ENCODE measurements around the gene KRT34.

The KRT34 gene

GRCh38 chr17:41420134-41420533, 38.0 kb upstream of the KRT34 start:
- TF ChIP-seq RARB (CRISPR knock-in tag; IDR thresholded peaks at IDR 0.05) (no peak), OSR1 (CRISPR knock-in tag; IDR thresholded peaks at IDR 0.05) (no peak), ISL1 (CRISPR knock-in tag; IDR thresholded peaks at IDR 0.05) (no peak), ZFP3 (CRISPR knock-in tag; IDR thresholded peaks at IDR 0.05) (no peak), ESRRG (CRISPR knock-in tag; IDR thresholded peaks at IDR 0.05) (no peak), CSDC2 (CRISPR knock-in tag; IDR thresholded peaks at IDR 0.05) (no peak), ZC3H10 (CRISPR knock-in tag; IDR thresholded peaks at IDR 0.05) (no peak), POU6F1 (CRISPR knock-in tag; IDR thresholded peaks at IDR 0.05; ENCODE audit: borderline replicate concordance, low read depth) (no peak), ZFP30 (CRISPR knock-in tag; IDR thresholded peaks at IDR 0.05) (no peak)
- ATAC-seq: no peak

- TF ChIP-seq TCF4 (CRISPR knock-in tag; IDR thresholded peaks at IDR 0.05; ENCODE audit: borderline replicate concordance) (no peak), ZNF565 (CRISPR knock-in tag; conservative IDR thresholded peaks at IDR 0.05; ENCODE audit: low read depth) (no peak), RARB (CRISPR knock-in tag; IDR thresholded peaks at IDR 0.05) (no peak), SNAI2 (CRISPR knock-in tag; IDR thresholded peaks at IDR 0.05) (no peak), ZNF70 (CRISPR knock-in tag; IDR thresholded peaks at IDR 0.05) (no peak), PATZ1 (CRISPR knock-in tag; IDR thresholded peaks at IDR 0.05; ENCODE audit: borderline replicate concordance) (no peak)
- no peak for ATAC-seq
These were observed 37.6 kb upstream of the KRT34 start for GRCh38 chr17:41419716-41420115.

- TF ChIP-seq TSHZ2 (CRISPR knock-in tag; IDR thresholded peaks at IDR 0.05): no peak
- no peak for TF ChIP-seq CSDC2 (CRISPR knock-in tag; IDR thresholded peaks at IDR 0.05)
- no peak for TF ChIP-seq ZNF565 (CRISPR knock-in tag; conservative IDR thresholded peaks at IDR 0.05; ENCODE audit: low read depth)
- no peak for TF ChIP-seq GLIS3 (CRISPR knock-in tag; IDR thresholded peaks at IDR 0.05)
- no peak for TF ChIP-seq ZFP30 (CRISPR knock-in tag; IDR thresholded peaks at IDR 0.05)
- TF ChIP-seq OSR1 (CRISPR knock-in tag; IDR thresholded peaks at IDR 0.05): no peak
- no peak for TF ChIP-seq POU6F1 (CRISPR knock-in tag; IDR thresholded peaks at IDR 0.05; ENCODE audit: borderline replicate concordance, low read depth)
- TF ChIP-seq SNAI2 (CRISPR knock-in tag; IDR thresholded peaks at IDR 0.05): no peak
- no peak for TF ChIP-seq PATZ1 (CRISPR knock-in tag; IDR thresholded peaks at IDR 0.05; ENCODE audit: borderline replicate concordance)
- no peak for TF ChIP-seq CREB5 (CRISPR knock-in tag; IDR thresholded peaks at IDR 0.05; ENCODE audit: low read depth)
- TF ChIP-seq PPARA (CRISPR knock-in tag; IDR thresholded peaks at IDR 0.05; ENCODE audit: borderline replicate concordance): no peak
- no peak for TF ChIP-seq ISL1 (CRISPR knock-in tag; IDR thresholded peaks at IDR 0.05)
- no peak for TF ChIP-seq CSRNP3 (CRISPR knock-in tag; IDR thresholded peaks at IDR 0.05)
- TF ChIP-seq ESRRG (CRISPR knock-in tag; IDR thresholded peaks at IDR 0.05): no peak
- no peak for TF ChIP-seq ZC3H10 (CRISPR knock-in tag; IDR thresholded peaks at IDR 0.05)
- TF ChIP-seq ZNF8 (CRISPR knock-in tag; IDR thresholded peaks at IDR 0.05): no peak
- no peak for TF ChIP-seq RARB (CRISPR knock-in tag; IDR thresholded peaks at IDR 0.05)
- ATAC-seq: no peak
These were observed 36.2 kb upstream of the KRT34 start for GRCh38 chr17:41418116-41418860.

All from SK-N-SH treated with all-trans-retinoic acid at 6 μM for 48 hours (cell line).